Glutamatergic neuron (in vitro differentiated cells): ENCODE results near the gene MTA1. TPM values are rescaled to one million over a fixed set of nuclear protein-coding genes. Genes with fewer than 3 reads are reported as not detected.

Source experiments
- DNase-seq: peaks from one replicate; pipeline ENCODE4 v3.0.0; 2022
- H3K27ac Mint-ChIP-seq: one replicate; pipeline ENCODE4 v1.8.0; 2020; ENCODE audit warnings: mild to moderate bottlenecking, mixed read lengths, inconsistent platforms; ENCODE audit not compliant: unreplicated experiment
- H3K27me3 Mint-ChIP-seq: one replicate; pipeline ENCODE4 v1.8.0; 2020; ENCODE audit warnings: mild to moderate bottlenecking, moderate library complexity, mixed read lengths, inconsistent platforms; ENCODE audit not compliant: unreplicated experiment
- H3K36me3 Mint-ChIP-seq: one replicate; pipeline ENCODE4 v1.8.0; 2020; ENCODE audit warnings: mild to moderate bottlenecking, mixed read lengths, inconsistent platforms; ENCODE audit not compliant: unreplicated experiment
- H3K4me1 Mint-ChIP-seq: one replicate; pipeline ENCODE4 v1.8.0; 2020; ENCODE audit warnings: mild to moderate bottlenecking, low read depth, mixed read lengths, inconsistent platforms; ENCODE audit not compliant: unreplicated experiment
- H3K4me3 Mint-ChIP-seq: one replicate; pipeline ENCODE4 v1.8.0; 2020; ENCODE audit warnings: mild to moderate bottlenecking, mixed read lengths, inconsistent platforms; ENCODE audit not compliant: unreplicated experiment
- H3K9me3 Mint-ChIP-seq: one replicate; pipeline ENCODE4 v1.8.0; 2020; ENCODE audit warnings: mild to moderate bottlenecking, moderate library complexity, mixed read lengths, inconsistent platforms; ENCODE audit not compliant: unreplicated experiment
- total RNA-seq: library from RNA; stranded (reverse); fragmentation: NEBNext Ultra II Directional; extraction: Animal tissue kit (Norgen Biotek cat#: 25700); gene quantifications from one replicate; pipeline ENCODE4 v1.2.1, GENCODE V29; 2021; ENCODE audit not compliant: unreplicated experiment
- TF ChIP-seq, protein P1 (sequence below): fragments of 200-600 bp; sonication (generic); IDR thresholded peaks from one replicate; pipeline ENCODE4 v1.5.0; 2021; ENCODE audit not compliant: partially characterized antibody, unreplicated experiment

The MTA1 gene
- total RNA-seq, 1 donor from 2014 or later: 261 TPM

DNA sequence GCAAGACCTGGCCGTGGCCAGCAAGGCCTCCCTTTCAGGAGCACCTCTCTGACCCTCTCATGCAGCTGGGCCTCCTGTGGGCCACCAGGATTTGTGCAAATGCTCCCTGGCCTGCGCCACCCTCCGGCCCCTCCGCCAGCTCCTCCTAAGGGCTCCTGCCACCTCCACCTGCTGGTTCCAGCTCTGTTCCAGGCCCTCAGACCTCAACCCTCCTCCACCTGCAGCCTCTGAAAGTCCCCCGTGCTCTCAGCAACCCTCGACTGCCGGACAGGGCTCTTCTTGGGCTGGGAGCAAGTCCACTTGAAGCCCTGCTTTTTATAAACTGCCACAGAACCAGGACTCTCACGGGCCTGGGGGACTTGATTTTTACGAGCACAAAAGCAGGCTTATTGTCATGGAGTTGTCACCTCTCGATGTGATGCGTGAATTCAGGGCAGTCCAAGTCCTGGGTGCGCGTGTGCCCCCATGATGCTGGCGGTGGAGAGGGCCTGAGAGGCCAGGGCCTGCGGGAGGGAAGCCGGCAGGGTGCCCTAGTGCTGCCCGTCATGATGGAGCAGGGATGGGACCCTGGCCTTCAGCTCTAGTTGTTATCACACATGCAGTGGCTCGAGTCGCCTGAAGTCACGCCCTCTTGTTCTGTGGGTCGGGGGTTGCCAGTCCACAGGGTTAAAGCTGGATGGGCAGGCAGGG lies 80.6 kb downstream of the MTA1 start:
- Mint-ChIP-seq H3K36me3 (no peaks in the 10 kb centered on the region), H3K4me3 (no peak overlapping the region), H3K27ac (peak overlapping the region; percentile 80), H3K4me1 (peaks cover 3% of the 10 kb centered on the region), H3K27me3 (peaks cover 7% of the 10 kb centered on the region), H3K9me3 (peaks cover 5% of the 10 kb centered on the region)
- DNase-seq: peak; percentile 21
- TF ChIP-seq, protein P1, sequence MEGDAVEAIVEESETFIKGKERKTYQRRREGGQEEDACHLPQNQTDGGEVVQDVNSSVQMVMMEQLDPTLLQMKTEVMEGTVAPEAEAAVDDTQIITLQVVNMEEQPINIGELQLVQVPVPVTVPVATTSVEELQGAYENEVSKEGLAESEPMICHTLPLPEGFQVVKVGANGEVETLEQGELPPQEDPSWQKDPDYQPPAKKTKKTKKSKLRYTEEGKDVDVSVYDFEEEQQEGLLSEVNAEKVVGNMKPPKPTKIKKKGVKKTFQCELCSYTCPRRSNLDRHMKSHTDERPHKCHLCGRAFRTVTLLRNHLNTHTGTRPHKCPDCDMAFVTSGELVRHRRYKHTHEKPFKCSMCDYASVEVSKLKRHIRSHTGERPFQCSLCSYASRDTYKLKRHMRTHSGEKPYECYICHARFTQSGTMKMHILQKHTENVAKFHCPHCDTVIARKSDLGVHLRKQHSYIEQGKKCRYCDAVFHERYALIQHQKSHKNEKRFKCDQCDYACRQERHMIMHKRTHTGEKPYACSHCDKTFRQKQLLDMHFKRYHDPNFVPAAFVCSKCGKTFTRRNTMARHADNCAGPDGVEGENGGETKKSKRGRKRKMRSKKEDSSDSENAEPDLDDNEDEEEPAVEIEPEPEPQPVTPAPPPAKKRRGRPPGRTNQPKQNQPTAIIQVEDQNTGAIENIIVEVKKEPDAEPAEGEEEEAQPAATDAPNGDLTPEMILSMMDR: no peak

DNA sequence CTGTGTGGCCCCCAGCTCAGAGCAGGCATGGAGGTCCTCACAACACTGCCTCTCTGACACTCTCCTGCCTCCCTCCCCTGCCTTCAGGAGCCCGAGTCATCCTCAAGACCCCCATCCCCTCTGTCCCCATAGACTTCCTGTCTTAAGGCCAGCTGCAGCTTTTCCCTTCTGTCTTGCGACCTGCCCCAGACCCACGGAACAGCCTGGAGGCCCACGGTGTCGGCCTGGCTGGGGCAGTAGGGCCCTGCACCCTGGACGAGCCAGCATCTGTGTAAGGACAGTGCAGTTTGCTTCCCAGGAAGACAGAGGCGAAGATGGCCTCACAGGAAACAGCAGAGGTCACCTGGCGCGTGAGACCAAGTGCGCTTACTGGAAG lies 81.1 kb downstream of the MTA1 start:
- Mint-ChIP-seq H3K27me3 (peaks cover 7% of the 10 kb centered on the region), H3K27ac (peak overlapping the region; percentile 48), H3K36me3 (no peaks in the 10 kb centered on the region), H3K4me1 (peaks cover 3% of the 10 kb centered on the region), H3K9me3 (peaks cover 5% of the 10 kb centered on the region), H3K4me3 (no peak overlapping the region)
- DNase-seq: no peak
- TF ChIP-seq, protein P1: no peak

DNA sequence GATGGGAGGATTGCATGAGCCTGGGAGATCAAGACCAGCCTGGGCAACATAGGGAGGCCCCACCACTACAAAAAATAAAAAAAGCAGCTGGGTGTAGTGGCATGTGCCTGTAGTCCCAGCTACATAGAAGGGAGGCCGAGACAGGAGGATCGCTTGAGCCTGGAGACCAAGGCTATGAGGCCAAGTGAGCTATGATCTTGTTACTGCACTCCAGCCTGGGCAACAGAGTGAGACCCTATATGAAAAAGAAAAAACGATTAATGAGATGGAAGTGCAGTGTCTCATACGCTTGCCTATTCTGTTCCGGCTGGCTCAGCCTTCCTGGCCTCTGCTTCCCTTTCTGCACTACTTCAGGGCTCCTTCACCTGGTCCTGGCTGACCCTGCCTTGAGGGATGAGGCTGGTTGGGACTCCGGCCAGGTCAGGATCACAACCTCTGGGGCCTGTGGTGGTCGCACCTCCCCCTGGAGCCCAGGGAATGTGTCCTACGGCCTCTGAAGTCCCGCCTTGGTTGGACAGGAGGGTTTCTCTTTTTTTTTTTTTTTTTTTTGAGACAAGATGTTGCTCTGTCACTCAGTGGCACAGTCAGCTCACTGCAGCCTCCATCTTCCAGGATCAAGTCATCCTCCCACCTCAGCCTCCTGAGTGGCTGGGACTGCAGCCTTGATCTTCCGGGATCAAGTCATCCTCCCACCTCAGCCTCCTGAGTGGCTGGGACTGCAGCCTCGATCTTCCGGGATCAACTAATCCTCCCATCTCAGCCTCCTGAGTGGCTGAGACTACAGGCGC lies 82.1 kb downstream of the MTA1 start:
- Mint-ChIP-seq H3K9me3 (peaks cover 5% of the 10 kb centered on the region), H3K4me3 (no peak overlapping the region), H3K4me1 (peaks cover 3% of the 10 kb centered on the region), H3K27ac (no peak overlapping the region), H3K27me3 (peaks cover 7% of the 10 kb centered on the region), H3K36me3 (no peaks in the 10 kb centered on the region)
- TF ChIP-seq, protein P1: no peak
- no peak for DNase-seq

DNA sequence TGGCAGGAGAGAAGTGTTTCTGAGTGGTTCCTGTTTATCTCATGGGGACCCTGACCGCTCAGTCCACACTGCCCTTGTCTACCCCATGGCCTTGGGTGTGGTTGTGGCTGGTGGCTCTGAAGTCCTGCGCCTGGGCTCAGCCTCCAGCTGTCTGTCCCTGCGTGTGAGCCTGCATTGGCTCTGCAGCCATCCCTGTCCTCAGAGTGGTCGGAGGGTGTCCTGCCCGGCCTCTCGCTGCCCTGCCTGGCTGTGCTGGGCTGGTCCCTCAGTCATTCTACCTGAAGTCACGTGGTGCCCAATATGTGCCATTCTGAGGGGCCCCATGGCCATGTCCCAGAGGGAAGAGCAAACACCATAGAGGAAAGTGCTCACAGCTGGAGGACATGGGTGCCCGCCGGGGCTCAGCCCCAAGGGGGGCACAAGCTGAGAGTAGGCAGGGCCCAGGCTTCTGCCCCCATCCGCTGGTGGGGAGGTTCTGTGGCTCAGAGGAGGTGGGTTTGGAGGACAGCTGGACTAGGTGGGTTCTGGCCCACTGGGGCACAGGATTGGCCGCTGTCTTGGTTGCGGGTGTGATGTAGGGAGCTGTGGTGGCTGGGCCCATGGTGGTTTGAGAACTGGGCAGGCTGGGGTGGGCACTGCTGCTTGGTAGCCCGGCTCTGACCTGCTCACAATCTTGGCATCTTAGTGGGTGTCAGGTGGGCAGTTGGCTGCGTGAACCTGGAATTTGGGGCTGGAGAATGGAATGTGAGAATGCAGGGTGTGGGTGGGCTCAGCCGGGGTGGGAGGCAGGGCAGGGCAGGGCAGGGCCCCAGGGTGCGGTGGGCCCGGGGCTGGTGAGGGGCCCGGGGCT lies 83.0 kb downstream of the MTA1 start:
- peaks cover 7% of the 10 kb centered on the region for H3K9me3 Mint-ChIP-seq
- no peak overlapping the region for H3K4me3 Mint-ChIP-seq
- no peaks in the 10 kb centered on the region for H3K36me3 Mint-ChIP-seq
- no peak overlapping the region for H3K27ac Mint-ChIP-seq
- H3K27me3 Mint-ChIP-seq: peaks cover 6% of the 10 kb centered on the region
- TF ChIP-seq, protein P1: no peak
- H3K4me1 Mint-ChIP-seq: peaks cover 3% of the 10 kb centered on the region
- DNase-seq: no peak
